Superior temporal gyrus (tissue), 1 donor: ENCODE measurements around the gene ARTN.

Source experiments
- DNase-seq: peaks from one replicate; pipeline ENCODE4 v3.0.0-alpha.2; 2016; ENCODE audit errors: extremely low spot score

Gene ARTN

DNA sequence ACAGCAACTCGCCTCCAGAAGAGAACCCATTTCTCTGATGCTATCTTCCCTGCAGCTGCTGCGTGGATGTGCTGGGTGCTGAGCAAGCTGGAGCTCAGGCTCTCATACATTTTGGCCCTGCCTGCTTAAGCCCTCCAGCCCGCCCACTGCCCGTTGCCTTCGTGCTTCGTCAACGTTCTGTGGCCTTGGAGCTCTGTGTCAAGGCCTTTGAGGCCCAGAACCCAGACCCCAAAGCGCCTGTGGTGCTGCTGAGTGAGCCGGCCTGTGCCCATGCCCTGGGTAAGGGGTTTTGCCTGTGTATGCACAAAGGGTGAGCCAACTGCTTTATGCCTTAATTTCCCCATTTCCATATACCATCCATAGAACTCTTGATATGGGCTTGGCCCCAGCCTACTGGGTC is 37.3 kb downstream of the ARTN start:
- no peak for DNase-seq

DNA sequence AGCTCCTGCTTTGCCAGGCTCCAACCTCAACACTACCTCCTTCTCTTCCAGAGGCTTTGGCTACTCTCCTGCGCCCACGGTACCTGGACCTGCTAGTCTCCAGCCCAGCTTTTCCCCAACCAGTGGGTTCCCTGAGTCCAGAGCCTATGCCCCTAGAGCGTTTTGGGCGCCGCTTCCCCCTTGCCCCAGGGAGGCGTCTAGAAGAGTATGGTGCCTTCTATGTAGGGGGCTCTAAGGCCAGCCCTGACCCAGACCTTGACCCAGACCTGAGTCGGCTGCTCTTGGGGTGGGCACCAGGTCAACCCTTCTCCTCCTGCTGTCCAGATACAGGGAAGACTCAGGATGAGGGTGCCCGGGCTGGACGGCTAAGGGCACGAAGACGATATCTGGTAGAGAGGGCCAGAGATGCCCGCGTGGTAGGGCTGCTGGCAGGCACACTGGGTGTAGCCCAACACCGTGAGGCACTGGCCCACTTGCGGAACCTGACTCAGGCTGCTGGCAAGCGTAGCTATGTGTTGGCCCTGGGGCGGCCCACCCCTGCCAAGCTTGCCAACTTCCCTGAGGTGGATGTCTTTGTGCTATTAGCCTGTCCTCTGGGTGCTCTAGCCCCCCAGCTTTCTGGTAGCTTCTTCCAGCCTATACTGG is 37.9 kb downstream of the ARTN start:
- no peak for DNase-seq

DNA sequence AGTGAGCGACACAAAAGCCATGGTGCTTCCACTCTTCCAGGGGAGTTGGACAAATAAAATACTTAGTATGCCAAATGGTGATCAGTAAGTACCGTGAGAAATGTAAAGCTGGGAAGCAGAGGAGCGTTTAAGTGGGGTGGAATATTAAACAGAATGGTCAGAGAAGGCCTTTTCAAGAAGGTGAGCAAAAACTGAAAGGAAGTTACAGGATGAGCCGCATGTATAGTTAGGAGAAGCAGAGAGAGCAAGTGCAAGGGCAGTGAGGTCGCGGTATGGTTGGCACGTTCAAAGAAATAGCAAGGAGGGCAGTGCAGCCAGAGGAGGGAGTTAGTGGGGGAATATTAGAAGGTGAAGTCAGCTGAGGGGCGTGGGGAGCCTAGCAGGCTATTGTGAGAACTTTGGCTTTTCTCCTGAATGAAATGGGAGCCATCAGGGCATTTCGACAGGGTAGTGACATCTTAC is 40.4 kb downstream of the ARTN start:
- DNase-seq: no peak

GRCh38 chr1:43974443-43975248 is 41.0 kb downstream of the ARTN start, which contains the start of gene ATP6V0B:
Gene ATP6V0B, plus strand, starts transcription at chr1:43974960. Its CDS starts 81 bp downstream, at chr1:43975041.
- DNase-seq: peak; percentile 98

DNA sequence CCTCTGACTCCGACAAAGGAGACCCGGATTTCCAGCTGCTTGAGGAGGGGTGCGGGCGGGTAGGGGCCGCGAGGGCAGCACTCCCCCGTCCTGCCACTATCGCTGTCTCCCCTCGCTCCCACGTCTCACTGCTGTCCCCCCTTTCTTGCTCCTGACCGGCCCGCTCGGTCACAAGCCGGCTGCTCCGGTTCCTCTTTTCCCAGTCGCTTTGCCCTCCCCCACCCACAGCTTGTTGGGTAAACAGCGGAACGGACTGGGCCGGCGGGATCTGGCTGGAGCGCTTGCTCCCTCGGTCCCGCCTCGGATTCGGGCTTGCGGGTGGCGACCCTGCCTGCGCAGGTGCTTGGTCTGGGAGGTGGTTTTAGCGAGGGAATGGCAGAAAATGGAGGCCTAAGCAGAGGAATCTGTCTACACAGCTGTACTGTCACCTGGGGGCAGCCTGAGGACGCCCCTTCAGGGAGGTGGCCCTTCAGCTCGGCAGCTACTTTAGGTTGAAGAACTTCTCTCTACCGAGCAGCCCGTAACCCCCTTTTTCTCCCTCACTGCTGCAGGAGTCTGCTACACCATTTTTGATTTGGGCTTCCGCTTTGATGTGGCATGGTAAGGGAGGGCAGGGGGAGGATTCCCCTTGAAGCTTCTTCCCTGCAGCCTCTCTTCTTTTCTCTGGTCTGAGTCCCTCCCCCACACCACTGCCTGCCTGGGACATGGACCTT is 41.8 kb downstream of the ARTN start:
- DNase-seq: no peak

DNA sequence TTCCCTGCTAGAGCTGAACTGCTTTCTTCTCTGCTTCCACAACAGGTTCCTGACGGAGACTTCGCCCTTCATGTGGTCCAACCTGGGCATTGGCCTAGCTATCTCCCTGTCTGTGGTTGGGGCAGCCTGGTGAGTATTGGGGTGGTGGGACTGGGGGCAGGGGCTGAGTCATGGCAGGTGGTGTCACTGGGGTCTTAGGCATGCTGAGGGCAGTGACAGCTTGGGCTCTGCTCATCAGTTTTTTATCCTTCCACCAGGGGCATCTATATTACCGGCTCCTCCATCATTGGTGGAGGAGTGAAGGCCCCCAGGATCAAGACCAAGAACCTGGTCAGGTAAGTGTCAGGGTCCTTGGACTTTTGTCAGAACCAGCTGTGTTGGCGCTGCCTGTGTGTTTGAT is 42.4 kb downstream of the ARTN start:
- DNase-seq: no peak

DNA sequence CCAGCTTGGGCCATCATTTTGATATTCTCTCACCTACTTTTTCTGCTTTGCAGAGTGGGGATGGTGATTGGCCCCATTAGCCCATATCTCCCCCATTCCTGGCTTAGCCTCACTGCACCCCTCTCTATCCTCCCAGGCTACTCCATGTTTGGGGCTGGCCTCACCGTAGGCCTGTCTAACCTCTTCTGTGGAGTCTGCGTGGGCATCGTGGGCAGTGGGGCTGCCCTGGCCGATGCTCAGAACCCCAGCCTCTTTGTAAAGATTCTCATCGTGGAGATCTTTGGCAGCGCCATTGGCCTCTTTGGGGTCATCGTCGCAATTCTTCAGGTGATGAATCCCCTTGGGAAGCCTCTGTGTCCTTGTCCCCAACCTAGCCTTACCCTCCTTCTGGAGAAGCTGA is 43.3 kb downstream of the ARTN start:
- no peak for DNase-seq

- no peak for DNase-seq
These were observed 44.0 kb downstream of the ARTN start for GRCh38 chr1:43977376-43978263.

DNA sequence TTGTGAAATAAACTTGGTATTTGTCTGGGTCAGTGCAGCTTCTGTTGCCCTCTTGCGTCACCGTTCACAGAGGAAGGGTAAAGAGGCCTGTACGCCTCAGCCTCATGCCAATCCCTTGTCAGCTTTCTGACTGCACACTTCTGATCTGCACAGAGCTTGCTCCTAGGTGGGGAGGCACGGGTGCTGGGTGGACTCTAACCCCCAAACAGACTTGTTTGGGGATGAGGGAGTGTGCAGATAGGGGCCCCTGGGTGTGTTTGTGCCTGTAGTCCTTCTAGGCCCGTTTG is 44.6 kb downstream of the ARTN start:
- DNase-seq: no peak

DNA sequence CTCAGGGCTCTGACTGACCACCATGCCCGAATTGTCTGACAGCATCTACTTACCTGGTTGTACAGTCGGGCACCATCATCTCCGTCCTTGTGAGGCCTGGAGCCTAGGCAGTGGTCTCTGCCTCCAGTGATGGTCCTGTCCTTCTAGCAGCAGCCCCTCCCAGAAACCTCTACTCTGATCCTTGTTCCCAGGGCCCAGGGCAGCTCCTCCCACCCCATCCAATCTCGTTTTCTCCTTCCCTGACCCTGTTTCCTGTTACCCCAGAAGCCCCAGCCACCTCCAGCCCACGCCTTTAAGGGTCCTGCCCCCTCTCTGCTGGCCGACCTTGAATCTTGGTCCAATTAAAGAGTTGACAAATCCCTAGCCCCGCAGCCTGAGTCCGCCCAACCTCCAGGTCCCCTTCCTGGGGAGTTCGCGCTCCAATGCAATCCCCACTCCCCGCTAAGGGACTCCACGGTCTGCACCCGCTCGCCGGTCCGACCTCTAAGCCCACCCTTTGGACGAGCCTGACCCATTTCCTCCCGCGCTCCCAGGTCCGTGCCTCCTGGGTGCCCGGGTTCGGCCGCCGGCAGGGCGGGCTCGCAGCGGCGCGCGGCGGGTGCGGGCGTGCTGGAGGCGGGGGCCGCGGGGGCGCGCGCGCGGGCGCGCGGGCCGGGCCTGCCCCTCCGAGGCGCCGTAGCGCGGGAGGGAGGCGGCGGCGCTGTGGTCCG is 45.1 kb downstream of the ARTN start, which contains the start of gene B4GALT2:
Gene B4GALT2, plus strand, starts transcription at position 660 of the 710 bp plus-strand sequence. CDS start 1,951 bp downstream, outside the sequence.
- no peak for DNase-seq

GRCh38 chr1:43979261-43979527 is 45.6 kb downstream of the ARTN start:
- DNase-seq: no peak

GRCh38 chr1:43979528-43980254 is 46.1 kb downstream of the ARTN start:
- DNase-seq: no peak

DNA sequence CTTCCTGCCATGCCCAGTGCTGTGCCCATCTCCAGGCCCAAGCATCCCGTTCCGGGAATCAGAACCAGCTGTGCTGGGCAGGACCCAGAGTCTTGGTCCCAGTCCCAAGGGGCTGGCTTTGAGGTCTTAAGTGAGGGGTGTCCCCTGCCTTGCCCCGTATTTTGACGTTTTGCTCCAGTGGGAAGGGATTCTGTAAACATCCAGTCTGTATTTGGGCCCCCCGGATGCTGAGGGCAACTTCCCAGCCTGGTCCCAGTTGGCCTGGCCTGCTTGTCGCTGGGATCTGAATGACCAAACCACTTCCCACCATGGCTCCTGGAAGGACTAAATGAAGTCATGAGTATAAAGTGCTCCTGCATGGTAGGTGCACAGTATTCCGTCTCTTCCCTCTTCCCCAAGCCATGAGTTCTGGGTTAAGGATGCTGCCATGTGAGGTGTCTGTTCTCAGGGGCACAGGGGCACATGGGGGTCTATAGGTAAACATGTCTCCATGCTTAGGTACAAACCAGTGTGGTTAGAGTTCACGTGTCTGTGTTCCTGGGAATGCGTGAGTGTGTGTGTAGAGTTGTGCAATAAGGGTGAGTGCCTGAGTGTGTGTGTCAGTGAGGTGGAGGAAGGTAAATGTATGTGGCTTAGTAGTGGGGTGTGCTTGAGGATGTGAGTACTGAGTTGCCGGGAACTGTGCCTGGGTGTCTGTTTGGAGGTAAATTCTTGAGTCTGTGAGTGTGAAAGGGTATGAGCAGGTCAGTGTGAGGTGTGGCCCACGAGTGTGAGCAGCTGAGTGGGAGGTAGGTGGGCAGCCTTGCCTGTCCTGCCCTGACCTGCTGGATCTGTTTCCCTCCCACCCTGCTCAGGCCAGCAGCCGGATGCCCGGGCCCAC is 46.9 kb downstream of the ARTN start:
- no peak for DNase-seq

GRCh38 chr1:43981135-43981491 is 47.5 kb downstream of the ARTN start:
- DNase-seq: no peak

DNA sequence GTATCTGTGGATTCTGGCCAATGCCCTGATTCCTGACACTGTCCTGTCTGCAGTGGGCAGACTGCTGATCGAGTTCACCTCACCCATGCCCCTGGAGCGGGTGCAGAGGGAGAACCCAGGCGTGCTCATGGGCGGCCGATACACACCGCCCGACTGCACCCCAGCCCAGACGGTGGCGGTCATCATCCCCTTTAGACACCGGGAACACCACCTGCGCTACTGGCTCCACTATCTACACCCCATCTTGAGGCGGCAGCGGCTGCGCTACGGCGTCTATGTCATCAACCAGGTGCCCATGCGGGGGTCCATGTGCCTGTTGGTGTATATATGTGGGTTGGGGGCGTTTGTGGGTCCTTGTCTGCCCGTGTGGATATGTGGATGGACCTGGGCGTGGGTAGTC is 48.0 kb downstream of the ARTN start:
- no peak for DNase-seq

DNA sequence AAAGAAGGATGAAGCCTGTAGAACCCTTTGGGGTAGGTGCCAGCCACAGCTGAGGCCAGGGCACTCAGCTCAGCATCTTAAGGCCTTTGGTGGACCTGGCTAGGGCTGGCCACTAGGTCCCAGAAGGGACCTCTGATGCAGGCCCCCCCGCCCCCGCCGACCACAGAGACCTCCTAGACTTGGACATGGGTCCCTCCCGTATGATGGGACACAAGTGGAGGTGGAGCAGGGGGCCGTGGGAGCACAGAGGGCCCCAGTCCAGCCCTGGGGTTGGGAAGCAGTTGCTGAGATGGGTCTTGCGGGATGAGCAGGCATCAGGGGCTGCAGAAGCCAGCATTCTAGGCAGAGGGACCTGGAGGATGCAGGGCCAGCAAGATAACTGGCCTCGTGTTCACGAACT is 48.6 kb downstream of the ARTN start:
- no peak for DNase-seq

- DNase-seq: no peak
These were observed 49.2 kb downstream of the ARTN start for GRCh38 chr1:43982808-43983207.

DNA sequence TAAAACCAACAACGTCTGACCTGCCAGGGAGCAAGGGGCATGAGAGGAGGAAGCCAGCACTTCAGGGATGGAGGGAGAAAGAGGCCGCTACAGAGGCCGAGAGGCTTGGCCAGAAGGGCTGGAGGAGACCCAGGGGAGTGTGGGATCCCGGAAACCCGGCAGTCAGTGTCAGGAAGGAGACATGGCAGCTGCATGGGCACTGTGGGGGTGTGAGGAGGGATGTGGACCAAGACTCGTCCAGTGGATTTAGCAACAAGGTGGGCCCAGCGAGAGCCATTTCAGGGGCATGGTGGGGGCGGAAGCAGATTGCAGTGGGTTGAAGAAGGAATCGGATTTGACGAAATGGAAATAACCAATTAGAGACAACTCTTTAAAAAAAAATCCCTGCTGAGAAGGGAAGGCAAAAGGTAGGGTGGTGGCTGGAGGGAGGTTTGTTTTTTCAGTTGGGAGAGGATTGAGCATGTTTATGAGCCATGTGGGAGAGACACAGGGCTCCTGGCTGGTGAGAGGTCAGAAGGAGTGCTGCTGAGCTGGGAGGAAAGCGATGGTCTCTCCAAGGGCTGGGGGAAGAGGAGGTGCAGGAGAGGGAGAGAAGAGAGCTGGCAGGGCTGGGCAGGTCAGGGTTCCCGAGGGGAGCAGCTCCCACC is 49.8 kb downstream of the ARTN start:
- no peak for DNase-seq

GRCh38 chr1:43984855-43985254 is 51.3 kb downstream of the ARTN start:
- no peak for DNase-seq
